ENCODE results near the gene CCHCR1.

DNA sequence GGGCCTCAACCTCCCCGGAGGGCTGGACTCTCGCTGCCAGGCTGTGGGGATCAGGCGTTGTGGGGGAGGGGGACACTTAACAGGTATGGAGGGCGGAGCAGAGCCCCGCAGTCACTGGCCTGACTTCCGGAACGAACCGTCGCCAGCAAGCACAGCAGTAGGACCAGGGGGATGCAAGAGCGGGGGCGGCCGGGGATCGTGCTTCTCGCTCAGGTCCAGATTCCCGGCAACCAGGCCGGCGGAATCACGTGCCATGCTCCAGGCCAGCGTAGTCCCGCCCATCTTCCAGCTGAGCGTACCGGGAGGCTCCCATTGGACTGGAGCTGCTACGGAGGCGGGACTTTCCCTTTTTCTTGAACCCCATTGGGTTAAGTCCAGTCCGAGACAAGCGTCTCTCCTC lies 22.9 kb upstream of the CCHCR1 start:
- TF ChIP-seq, protein P1, sequence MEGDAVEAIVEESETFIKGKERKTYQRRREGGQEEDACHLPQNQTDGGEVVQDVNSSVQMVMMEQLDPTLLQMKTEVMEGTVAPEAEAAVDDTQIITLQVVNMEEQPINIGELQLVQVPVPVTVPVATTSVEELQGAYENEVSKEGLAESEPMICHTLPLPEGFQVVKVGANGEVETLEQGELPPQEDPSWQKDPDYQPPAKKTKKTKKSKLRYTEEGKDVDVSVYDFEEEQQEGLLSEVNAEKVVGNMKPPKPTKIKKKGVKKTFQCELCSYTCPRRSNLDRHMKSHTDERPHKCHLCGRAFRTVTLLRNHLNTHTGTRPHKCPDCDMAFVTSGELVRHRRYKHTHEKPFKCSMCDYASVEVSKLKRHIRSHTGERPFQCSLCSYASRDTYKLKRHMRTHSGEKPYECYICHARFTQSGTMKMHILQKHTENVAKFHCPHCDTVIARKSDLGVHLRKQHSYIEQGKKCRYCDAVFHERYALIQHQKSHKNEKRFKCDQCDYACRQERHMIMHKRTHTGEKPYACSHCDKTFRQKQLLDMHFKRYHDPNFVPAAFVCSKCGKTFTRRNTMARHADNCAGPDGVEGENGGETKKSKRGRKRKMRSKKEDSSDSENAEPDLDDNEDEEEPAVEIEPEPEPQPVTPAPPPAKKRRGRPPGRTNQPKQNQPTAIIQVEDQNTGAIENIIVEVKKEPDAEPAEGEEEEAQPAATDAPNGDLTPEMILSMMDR (IDR thresholded peaks at IDR 0.05; ENCODE audit: low read depth, low read length, missing input control), result no peak
- no peak for TF ChIP-seq RAD21 (IDR thresholded peaks at IDR 0.05)
- TF ChIP-seq SP1 (IDR thresholded peaks at IDR 0.05), result no peak
- no peak for TF ChIP-seq JUND (IDR thresholded peaks at IDR 0.05)
- TF ChIP-seq, protein P2, sequence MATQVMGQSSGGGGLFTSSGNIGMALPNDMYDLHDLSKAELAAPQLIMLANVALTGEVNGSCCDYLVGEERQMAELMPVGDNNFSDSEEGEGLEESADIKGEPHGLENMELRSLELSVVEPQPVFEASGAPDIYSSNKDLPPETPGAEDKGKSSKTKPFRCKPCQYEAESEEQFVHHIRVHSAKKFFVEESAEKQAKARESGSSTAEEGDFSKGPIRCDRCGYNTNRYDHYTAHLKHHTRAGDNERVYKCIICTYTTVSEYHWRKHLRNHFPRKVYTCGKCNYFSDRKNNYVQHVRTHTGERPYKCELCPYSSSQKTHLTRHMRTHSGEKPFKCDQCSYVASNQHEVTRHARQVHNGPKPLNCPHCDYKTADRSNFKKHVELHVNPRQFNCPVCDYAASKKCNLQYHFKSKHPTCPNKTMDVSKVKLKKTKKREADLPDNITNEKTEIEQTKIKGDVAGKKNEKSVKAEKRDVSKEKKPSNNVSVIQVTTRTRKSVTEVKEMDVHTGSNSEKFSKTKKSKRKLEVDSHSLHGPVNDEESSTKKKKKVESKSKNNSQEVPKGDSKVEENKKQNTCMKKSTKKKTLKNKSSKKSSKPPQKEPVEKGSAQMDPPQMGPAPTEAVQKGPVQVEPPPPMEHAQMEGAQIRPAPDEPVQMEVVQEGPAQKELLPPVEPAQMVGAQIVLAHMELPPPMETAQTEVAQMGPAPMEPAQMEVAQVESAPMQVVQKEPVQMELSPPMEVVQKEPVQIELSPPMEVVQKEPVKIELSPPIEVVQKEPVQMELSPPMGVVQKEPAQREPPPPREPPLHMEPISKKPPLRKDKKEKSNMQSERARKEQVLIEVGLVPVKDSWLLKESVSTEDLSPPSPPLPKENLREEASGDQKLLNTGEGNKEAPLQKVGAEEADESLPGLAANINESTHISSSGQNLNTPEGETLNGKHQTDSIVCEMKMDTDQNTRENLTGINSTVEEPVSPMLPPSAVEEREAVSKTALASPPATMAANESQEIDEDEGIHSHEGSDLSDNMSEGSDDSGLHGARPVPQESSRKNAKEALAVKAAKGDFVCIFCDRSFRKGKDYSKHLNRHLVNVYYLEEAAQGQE (IDR thresholded peaks at IDR 0.05), result no peak
- no peak for TF ChIP-seq YY1 (IDR thresholded peaks at IDR 0.05)
- TF ChIP-seq, protein P3, sequence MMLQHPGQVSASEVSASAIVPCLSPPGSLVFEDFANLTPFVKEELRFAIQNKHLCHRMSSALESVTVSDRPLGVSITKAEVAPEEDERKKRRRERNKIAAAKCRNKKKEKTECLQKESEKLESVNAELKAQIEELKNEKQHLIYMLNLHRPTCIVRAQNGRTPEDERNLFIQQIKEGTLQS (IDR thresholded peaks at IDR 0.05), result no peak
- TF ChIP-seq RXRA (IDR thresholded peaks at IDR 0.05), result no peak
- TF ChIP-seq FOXA1 (IDR thresholded peaks at IDR 0.05), result no peak
- no peak for TF ChIP-seq FOXA2 (IDR thresholded peaks at IDR 0.05)
